Nephron (organoid): Measurements from ENCODE around the gene MPG.
A peak's percentile ranks its signal among the peaks of the same experiment; 100 is the strongest.

ENCODE experiments used
- H3K27ac Mint-ChIP-seq, 3 experiments: 2 replicates each; pipeline ENCODE4 v1.8.0; 2020; ENCODE audit warnings: mixed read lengths in 3 of 3, mild to moderate bottlenecking in 2 of 3, moderate library complexity in 1 of 3
- H3K27me3 Mint-ChIP-seq: 2 replicates; pipeline ENCODE4 v1.8.0; 2021; ENCODE audit warnings: low read depth, mild to moderate bottlenecking, moderate library complexity, mixed read lengths
- H3K36me3 Mint-ChIP-seq: 2 replicates; pipeline ENCODE4 v1.8.0; 2020; ENCODE audit warnings: low read depth, mixed read lengths
- H3K4me1 Mint-ChIP-seq: 2 replicates; pipeline ENCODE4 v1.8.0; 2020; ENCODE audit warnings: mixed read lengths
- H3K4me3 Mint-ChIP-seq, 3 experiments: 2 replicates each; pipeline ENCODE4 v1.8.0; 2020; ENCODE audit warnings: mild to moderate bottlenecking in 3 of 3, mixed read lengths in 3 of 3, moderate library complexity in 2 of 3
- H3K9me3 Mint-ChIP-seq: 2 replicates; pipeline ENCODE4 v1.8.0; 2020; ENCODE audit warnings: mixed read lengths
- CTCF ChIP-seq, 3 experiments: fragments of 200-600 bp; sonication (generic); IDR thresholded peaks; one replicate each; pipeline ENCODE4 v1.5.0; 2021; ENCODE audit warnings: antibody characterized with exemption in 3 of 3; ENCODE audit not compliant: unreplicated experiment in 3 of 3

The MPG gene

GRCh38 chr16:50769-51591, 27.0 kb upstream of the MPG start:
- Mint-ChIP-seq H3K4me1 (peaks cover 16% of the 10 kb centered on the region), H3K4me3 (peak overlapping the region; percentile 68 to 96 (median 70)), H3K36me3 (peaks cover 37% of the 10 kb centered on the region), H3K9me3 (no peaks in the 10 kb centered on the region), H3K27ac (no peak overlapping the region), H3K27me3 (no peaks in the 10 kb centered on the region)
- TF ChIP-seq CTCF (IDR thresholded peaks at IDR 0.05; ENCODE audit: unreplicated experiment in 3 of 3), result no peak

GRCh38 chr16:53346-54236, 24.4 kb upstream of the MPG start, which contains the start of the genes POLR3K and SNRNP25:
Gene POLR3K (minus strand): TSS chr16:53608. CDS start chr16:53586, 22 bp downstream.
Gene SNRNP25 (plus strand): TSS chr16:53828. CDS start chr16:54017, 189 bp downstream.
- peak within 1 kb of the TSS; percentile 90 to 96 (median 94) for H3K4me3 Mint-ChIP-seq
- peaks cover 16% of the 10 kb centered on the region for H3K4me1 Mint-ChIP-seq
- no peaks in the 10 kb centered on the region for H3K27me3 Mint-ChIP-seq
- no peak for TF ChIP-seq CTCF (IDR thresholded peaks at IDR 0.05; ENCODE audit: unreplicated experiment in 3 of 3)
- peak within 1 kb of the TSS; percentile 46 to 95 (median 83) for H3K27ac Mint-ChIP-seq
- H3K36me3 Mint-ChIP-seq, result peaks cover 30% of the 10 kb centered on the region
- H3K9me3 Mint-ChIP-seq, result no peaks in the 10 kb centered on the region

GRCh38 chr16:54237-54581, 23.8 kb upstream of the MPG start:
- no peak overlapping the region for H3K27ac Mint-ChIP-seq
- peaks cover 16% of the 10 kb centered on the region for H3K4me1 Mint-ChIP-seq
- no peaks in the 10 kb centered on the region for H3K27me3 Mint-ChIP-seq
- peaks cover 33% of the 10 kb centered on the region for H3K36me3 Mint-ChIP-seq
- no peak for TF ChIP-seq CTCF (IDR thresholded peaks at IDR 0.05; ENCODE audit: unreplicated experiment in 3 of 3)
- no peaks in the 10 kb centered on the region for H3K9me3 Mint-ChIP-seq
- peak overlapping the region; percentile 90 to 96 (median 94) for H3K4me3 Mint-ChIP-seq

- H3K9me3 Mint-ChIP-seq, result no peaks in the 10 kb centered on the region
- H3K27me3 Mint-ChIP-seq, result no peaks in the 10 kb centered on the region
- H3K27ac Mint-ChIP-seq, result no peak overlapping the region
- no peak for TF ChIP-seq CTCF (IDR thresholded peaks at IDR 0.05; ENCODE audit: unreplicated experiment in 3 of 3)
- H3K36me3 Mint-ChIP-seq, result peaks cover 33% of the 10 kb centered on the region
- peak overlapping the region; percentile 90 to 96 (median 94) for H3K4me3 Mint-ChIP-seq
- H3K4me1 Mint-ChIP-seq, result peaks cover 16% of the 10 kb centered on the region
These were observed 22.4 kb upstream of the MPG start for GRCh38 chr16:55571-56136.

- TF ChIP-seq CTCF (IDR thresholded peaks at IDR 0.05; ENCODE audit: unreplicated experiment in 3 of 3), result no peak
- no peaks in the 10 kb centered on the region for H3K9me3 Mint-ChIP-seq
- H3K36me3 Mint-ChIP-seq, result peaks cover 28% of the 10 kb centered on the region
- no peaks in the 10 kb centered on the region for H3K27me3 Mint-ChIP-seq
- H3K27ac Mint-ChIP-seq, result no peak overlapping the region
- H3K4me3 Mint-ChIP-seq, result peak overlapping the region; percentile 72 to 90 (median 76)
- H3K4me1 Mint-ChIP-seq, result peaks cover 10% of the 10 kb centered on the region
These were observed 21.6 kb upstream of the MPG start for GRCh38 chr16:56231-56927.
